Choroid plexus epithelial cell (primary cell): ENCODE measurements around the gene CDH13.

ENCODE experiments used
- DNase-seq: peaks from one replicate; pipeline ENCODE4 v3.0.0-alpha.2; 2010; ENCODE audit warnings: low read depth
- H3K4me3 ChIP-seq: 2 replicates; pipeline ENCODE4 v1.5.1; 2011; ENCODE audit warnings: low read depth, mild to moderate bottlenecking, control low read depth, low read length, moderate library complexity
- TF ChIP-seq, protein P1 (sequence below): conservative IDR thresholded peaks from 2 replicates; pipeline ENCODE4 v1.5.1; 2011; ENCODE audit warnings: low read depth, mild to moderate bottlenecking, control low read depth, inconsistent platforms, low read length, moderate library complexity

Gene CDH13

GRCh38 chr16:82991966-82992675 lies 365.4 kb downstream of the CDH13 start:
- TF ChIP-seq, protein P1, sequence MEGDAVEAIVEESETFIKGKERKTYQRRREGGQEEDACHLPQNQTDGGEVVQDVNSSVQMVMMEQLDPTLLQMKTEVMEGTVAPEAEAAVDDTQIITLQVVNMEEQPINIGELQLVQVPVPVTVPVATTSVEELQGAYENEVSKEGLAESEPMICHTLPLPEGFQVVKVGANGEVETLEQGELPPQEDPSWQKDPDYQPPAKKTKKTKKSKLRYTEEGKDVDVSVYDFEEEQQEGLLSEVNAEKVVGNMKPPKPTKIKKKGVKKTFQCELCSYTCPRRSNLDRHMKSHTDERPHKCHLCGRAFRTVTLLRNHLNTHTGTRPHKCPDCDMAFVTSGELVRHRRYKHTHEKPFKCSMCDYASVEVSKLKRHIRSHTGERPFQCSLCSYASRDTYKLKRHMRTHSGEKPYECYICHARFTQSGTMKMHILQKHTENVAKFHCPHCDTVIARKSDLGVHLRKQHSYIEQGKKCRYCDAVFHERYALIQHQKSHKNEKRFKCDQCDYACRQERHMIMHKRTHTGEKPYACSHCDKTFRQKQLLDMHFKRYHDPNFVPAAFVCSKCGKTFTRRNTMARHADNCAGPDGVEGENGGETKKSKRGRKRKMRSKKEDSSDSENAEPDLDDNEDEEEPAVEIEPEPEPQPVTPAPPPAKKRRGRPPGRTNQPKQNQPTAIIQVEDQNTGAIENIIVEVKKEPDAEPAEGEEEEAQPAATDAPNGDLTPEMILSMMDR = no peak
- H3K4me3 ChIP-seq = no peak overlapping the region
- no peak for DNase-seq

- no peak for DNase-seq
- TF ChIP-seq, protein P1 = no peak
Observed at GRCh38 chr16:82992786-82993185, 366.0 kb downstream of the CDH13 start.

GRCh38 chr16:82993415-82993814 lies 366.6 kb downstream of the CDH13 start:
- H3K4me3 ChIP-seq = no peak overlapping the region
- TF ChIP-seq, protein P1 = no peak
- no peak for DNase-seq

More at GRCh38 chr16:82992786-82993185, 366.0 kb downstream of the CDH13 start:
- H3K4me3 ChIP-seq = no peak overlapping the region

DNA sequence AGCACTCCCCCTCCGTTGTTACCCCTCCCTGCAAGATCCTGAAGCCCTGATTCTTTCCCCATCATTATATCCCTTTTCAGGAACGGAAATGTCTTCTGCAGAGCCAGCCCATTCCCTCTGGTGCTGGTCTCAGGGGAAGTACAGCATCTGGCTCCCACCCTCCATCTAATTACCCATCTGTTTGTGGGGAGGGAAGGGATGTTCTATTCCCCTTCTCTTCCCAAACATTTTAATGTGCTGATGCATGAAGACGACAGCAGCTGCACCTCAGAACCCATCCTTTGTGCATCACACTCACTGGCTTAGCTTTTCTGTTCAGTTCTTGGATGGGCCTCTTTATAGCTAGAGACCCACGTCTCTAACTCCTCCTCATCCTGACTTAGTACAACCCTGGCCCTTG lies 367.2 kb downstream of the CDH13 start:
- no peak overlapping the region for H3K4me3 ChIP-seq
- DNase-seq = no peak
- TF ChIP-seq, protein P1 = no peak

- no peak for DNase-seq
- TF ChIP-seq, protein P1 = no peak
- peak overlapping the region; percentile 41 for H3K4me3 ChIP-seq
Observed at GRCh38 chr16:82995286-82995923, 368.6 kb downstream of the CDH13 start.

- peak overlapping the region; percentile 41 for H3K4me3 ChIP-seq
Observed at GRCh38 chr16:82995924-82996441, 369.2 kb downstream of the CDH13 start.

More at GRCh38 chr16:82995924-82996441, 369.2 kb downstream of the CDH13 start:
- DNase-seq = peak; percentile 96
- TF ChIP-seq, protein P1 = no peak
